ENCODE data around the gene ITPK1.

DNA sequence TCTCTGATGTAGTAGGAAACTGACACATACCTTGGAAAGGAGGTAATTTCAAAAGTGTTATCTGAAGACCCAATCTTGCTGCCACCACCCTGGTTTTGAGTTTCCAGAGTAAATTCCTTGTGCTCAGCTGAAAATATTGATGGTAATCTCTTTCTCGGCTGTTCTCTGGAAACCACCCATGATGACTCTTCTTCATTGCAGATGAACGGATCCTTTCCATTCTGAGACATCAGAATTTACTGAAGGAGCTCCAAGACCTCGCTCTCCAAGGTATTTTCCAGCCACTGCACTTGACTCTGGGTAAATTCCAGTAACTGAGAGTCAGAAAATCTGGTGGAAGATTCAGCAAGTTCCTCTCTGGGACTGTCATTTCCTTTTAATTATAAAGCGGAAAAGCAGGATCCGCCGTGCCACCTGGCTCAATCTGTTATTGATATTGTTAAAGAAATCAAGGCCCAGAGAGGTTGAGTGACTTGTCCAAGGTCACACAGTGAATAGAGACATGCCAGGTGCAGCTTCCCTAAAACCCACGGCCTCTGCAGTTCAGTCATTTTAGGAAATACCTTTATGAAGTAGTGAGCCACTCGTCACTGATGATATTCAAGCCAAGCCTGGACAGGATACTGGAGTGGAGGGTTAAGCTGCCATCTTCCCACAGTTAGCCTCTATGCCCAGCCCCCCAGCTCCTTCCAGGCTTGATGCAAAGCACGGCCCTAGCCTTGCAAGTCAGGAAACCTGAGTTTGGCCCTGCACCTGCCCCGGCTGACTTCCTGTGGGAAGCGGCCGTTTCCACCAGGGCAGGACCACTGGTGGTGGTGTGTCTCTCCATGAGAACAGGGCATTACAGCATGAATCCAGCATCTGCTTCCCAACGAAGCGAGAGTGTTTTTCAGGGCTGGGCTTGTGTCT is 188.1 kb downstream of the ITPK1 start:
- TF ChIP-seq, protein P1, sequence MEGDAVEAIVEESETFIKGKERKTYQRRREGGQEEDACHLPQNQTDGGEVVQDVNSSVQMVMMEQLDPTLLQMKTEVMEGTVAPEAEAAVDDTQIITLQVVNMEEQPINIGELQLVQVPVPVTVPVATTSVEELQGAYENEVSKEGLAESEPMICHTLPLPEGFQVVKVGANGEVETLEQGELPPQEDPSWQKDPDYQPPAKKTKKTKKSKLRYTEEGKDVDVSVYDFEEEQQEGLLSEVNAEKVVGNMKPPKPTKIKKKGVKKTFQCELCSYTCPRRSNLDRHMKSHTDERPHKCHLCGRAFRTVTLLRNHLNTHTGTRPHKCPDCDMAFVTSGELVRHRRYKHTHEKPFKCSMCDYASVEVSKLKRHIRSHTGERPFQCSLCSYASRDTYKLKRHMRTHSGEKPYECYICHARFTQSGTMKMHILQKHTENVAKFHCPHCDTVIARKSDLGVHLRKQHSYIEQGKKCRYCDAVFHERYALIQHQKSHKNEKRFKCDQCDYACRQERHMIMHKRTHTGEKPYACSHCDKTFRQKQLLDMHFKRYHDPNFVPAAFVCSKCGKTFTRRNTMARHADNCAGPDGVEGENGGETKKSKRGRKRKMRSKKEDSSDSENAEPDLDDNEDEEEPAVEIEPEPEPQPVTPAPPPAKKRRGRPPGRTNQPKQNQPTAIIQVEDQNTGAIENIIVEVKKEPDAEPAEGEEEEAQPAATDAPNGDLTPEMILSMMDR (IDR thresholded peaks at IDR 0.05; ENCODE audit: borderline replicate concordance, extremely low read depth, low read length, poor library complexity, severe bottlenecking), result no peak
- TF ChIP-seq EZH2 (IDR thresholded peaks at IDR 0.05; ENCODE audit: borderline replicate concordance, low read depth, low read length, severe bottlenecking), result no peak

Data from DND-41 (cell line).